PC-3 (cell line): ENCODE results near the gene SH3GL2. TPM values are rescaled to one million over a fixed set of nuclear protein-coding genes. Genes with fewer than 3 reads are reported as not detected.
A peak's percentile ranks its signal among the peaks of the same experiment; 100 is the strongest.

Source experiments
- ATAC-seq: fragments of 200-7000 bp; cut with Tn5 transposase; 2 replicates; pipeline ENCODE4 v1.9.1; 2020; ENCODE audit warnings: mild to moderate bottlenecking, moderate library complexity
- Bru-seq: library from RNA; stranded (reverse); fragments of 400-500 nt; gene quantifications from one replicate; lab custom pipeline; 2021; lab: Mats Ljungman, UMichigan
- BruChase-seq, 2 experiments: library from RNA; stranded (reverse); fragments of 400-500 nt; gene quantifications; one replicate each; lab custom pipeline; 2021; lab: Mats Ljungman, UMichigan
- BruUV-seq: library from RNA; stranded (reverse); fragments of 400-500 nt; replicated peaks from 2 replicates; lab custom pipeline; 2021; lab: Mats Ljungman, UMichigan
- CTCF ChIA-PET: fragments of 300-600 bp; sonication (Branson Sonifier 250); formaldehyde crosslinking; loops from one replicate; lab custom pipeline; 2022; ENCODE audit warnings: antibody characterized with exemption; lab: Charles Lee
- POLR2A ChIA-PET: fragments of 300-600 bp; sonication (Branson Sonifier 250); formaldehyde crosslinking; loops from one replicate; lab custom pipeline; 2022; ENCODE audit warnings: antibody characterized with exemption; ENCODE audit not compliant: unreplicated experiment; lab: Charles Lee
- DNase-seq: peaks from one replicate; pipeline ENCODE4 v3.0.0-alpha.2; 2015
- H2AFZ ChIP-seq: fragments of 300-600 bp; sonication (generic); 2 replicates; pipeline ENCODE4 v1.6.0; 2016; ENCODE audit warnings: antibody characterized with exemption, low read length
- H3F3A ChIP-seq: fragments of 300-600 bp; sonication (generic); one replicate; pipeline ENCODE4 v1.6.0; 2017; ENCODE audit warnings: antibody characterized with exemption, low read length, control low read depth, mild to moderate bottlenecking; ENCODE audit not compliant: unreplicated experiment
- H3K27ac ChIP-seq: fragments of 300-600 bp; sonication (generic); 2 replicates; pipeline ENCODE4 v1.5.1; 2016; ENCODE audit warnings: mild to moderate bottlenecking, low read length
- H3K27me3 ChIP-seq: fragments of 300-600 bp; sonication (generic); 2 replicates; pipeline ENCODE4 v1.6.1; 2016; ENCODE audit warnings: low read length, mixed read lengths
- H3K36me3 ChIP-seq: fragments of 300-600 bp; sonication (generic); 2 replicates; pipeline ENCODE4 v1.6.1; 2016; ENCODE audit warnings: low read depth, mixed run types, low read length, mixed read lengths
- H3K4me1 ChIP-seq: fragments of 300-600 bp; sonication (generic); 2 replicates; pipeline ENCODE4 v1.5.1; 2016; ENCODE audit warnings: low read length; ENCODE audit not compliant: insufficient read depth
- H3K4me2 ChIP-seq: fragments of 300-600 bp; sonication (generic); 2 replicates; pipeline ENCODE4 v1.6.0; 2016; ENCODE audit warnings: low read length
- H3K4me3 ChIP-seq: fragments of 300-600 bp; sonication (generic); 2 replicates; pipeline ENCODE4 v1.5.1; 2016; ENCODE audit warnings: mild to moderate bottlenecking, low read length, mixed read lengths
- H3K79me2 ChIP-seq: fragments of 300-600 bp; sonication (generic); 2 replicates; pipeline ENCODE4 v1.6.1; 2017; ENCODE audit warnings: low read length, mixed read lengths
- H3K9ac ChIP-seq: fragments of 300-600 bp; sonication (generic); 2 replicates; pipeline ENCODE4 v1.6.0; 2016; ENCODE audit warnings: mild to moderate bottlenecking, low read length
- H3K9me2 ChIP-seq: fragments of 300-600 bp; sonication (generic); replicated peaks from 2 replicates; pipeline ENCODE4 v1.6.1; 2016; ENCODE audit warnings: mixed run types, low read length, mixed read lengths
- H3K9me3 ChIP-seq: fragments of 300-600 bp; sonication (generic); 2 replicates; pipeline ENCODE4 v1.6.1; 2016; ENCODE audit warnings: low read length, mixed read lengths
- H4K20me1 ChIP-seq: fragments of 300-600 bp; sonication (generic); 2 replicates; pipeline ENCODE4 v1.6.1; 2016; ENCODE audit warnings: low read length, mixed read lengths
- CTCF ChIP-seq: fragments of 300-600 bp; sonication (generic); conservative IDR thresholded peaks from 2 replicates; pipeline ENCODE4 v1.5.1; 2017; ENCODE audit warnings: antibody characterized with exemption, low read depth, mild to moderate bottlenecking, low read length
- EZH2 ChIP-seq: fragments of 300-600 bp; sonication (generic); IDR thresholded peaks from one replicate; pipeline ENCODE4 v1.6.1; 2017; ENCODE audit warnings: antibody characterized with exemption, mild to moderate bottlenecking, low read length; ENCODE audit not compliant: unreplicated experiment
- EZH2phosphoT487 ChIP-seq: fragments of 300-600 bp; sonication (generic); IDR thresholded peaks from 2 replicates; pipeline ENCODE4 v1.6.1; 2018; ENCODE audit warnings: mild to moderate bottlenecking, antibody characterized with exemption, low read length, borderline replicate concordance
- intact Hi-C: fragments of 100-400 bp; cut with micrococcal nuclease; formaldehyde crosslinking; loops from 2 replicates; pipeline ENCODE4 v1.9.0; 2023
- long read RNA-seq: library from polyadenylated mRNA; unstranded; transcript quantifications from one replicate; pipeline ENCODE4 v2.0.0, GENCODE V29; 2021; ENCODE audit not compliant: unreplicated experiment
- total RNA-seq: library from RNA; depleted of rRNA; stranded (reverse); fragments of >200 nt; gene quantifications from 2 replicates; pipeline ENCODE4 v1.2.3, GENCODE V29; 2014; rRNA removed

Gene SH3GL2
- total RNA-seq (1.4 and 2.9 TPM in 2 replicates), Bru-seq, nascent RNA (percentile 37 among the genes with signal in this experiment), BruChase-seq, experiment 1, labeled RNA remaining after a 6-hour chase (percentile 32 among the genes with signal in this experiment), BruChase-seq, experiment 2, labeled RNA remaining after a 2-hour chase (percentile 36 among the genes with signal in this experiment)
- long read RNA-seq, transcript SH3GL2-201 (9 exons, 2,565 nt) = major isoform, 5 of 6 reads
- long read RNA-seq, partial matches to known transcripts = 1 of 6 reads
- long read RNA-seq, other reads (novel, unspliced or antisense) = 0 of 6 reads

DNA sequence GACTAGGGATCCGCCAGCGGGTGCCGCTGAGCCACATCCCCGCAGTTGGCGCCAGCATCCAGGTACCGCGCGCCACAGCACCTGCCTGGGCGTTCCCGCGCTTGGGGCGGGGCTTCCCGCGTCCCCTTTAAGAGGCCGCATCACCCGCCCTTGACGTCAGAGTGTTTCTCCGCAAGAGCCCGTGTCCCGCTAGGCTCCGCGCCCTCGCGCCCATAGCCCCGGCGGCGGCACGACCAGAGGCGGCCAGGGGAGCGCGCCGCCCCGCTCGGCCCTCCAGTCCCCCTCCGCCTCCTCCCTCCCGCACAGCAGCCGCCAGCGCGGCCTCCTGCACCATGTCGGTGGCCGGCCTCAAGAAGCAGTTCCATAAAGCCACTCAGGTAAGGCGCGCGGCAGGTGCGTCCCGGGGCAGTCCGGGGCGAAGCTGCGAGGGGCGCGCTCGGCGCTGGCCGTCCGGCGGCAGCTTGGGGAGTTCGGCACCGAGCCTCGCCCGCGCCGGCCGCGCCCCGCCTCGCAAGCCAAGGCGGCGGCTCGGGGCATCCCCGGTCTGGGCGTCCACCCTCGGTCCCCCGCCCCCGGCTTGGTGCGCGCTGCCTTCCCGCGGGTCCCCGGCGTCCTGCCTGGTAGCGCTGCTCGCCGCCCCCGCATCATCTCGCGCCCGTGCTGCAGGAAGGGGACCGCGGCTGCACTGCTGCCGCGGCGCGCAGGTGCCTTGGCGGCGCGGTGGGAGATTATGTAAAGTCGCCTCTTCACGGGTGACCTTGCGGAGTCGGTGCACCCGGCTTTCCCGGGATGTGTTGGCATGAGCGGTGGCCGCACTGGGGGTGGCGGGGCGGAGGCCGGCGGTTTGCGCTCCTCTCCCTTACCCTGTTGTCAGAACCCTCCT lies at the start of gene SH3GL2:
Gene SH3GL2 (plus strand): TSS at position 156 of the 883 bp plus-strand sequence.
- Histone ChIP-seq H4K20me1 (no peaks in the 10 kb centered on the region), H3F3A (no peaks in the 10 kb centered on the region), H3K36me3 (no peaks in the 10 kb centered on the region), H3K9ac (0 out of 2 replicates have a peak within 1 kb of the TSS, but pooled peaks have one; percentile 2), H3K9me3 (no peaks in the 10 kb centered on the region), H3K4me3 (peak within 1 kb of the TSS; percentile 71), H2AFZ (peak within 1 kb of the TSS; percentile 69), H3K9me2 (no peaks in the 10 kb centered on the region), H3K27me3 (peaks cover 29% of the 10 kb centered on the region), H3K27ac (no peak within 1 kb of the TSS), H3K79me2 (no peaks in the 10 kb centered on the region), H3K4me1 (no peaks in the 10 kb centered on the region), H3K4me2 (peak within 1 kb of the TSS; percentile 80)
- intact Hi-C loops = no loop called here
- peak; percentile 76 for ATAC-seq
- BruUV-seq = no TSS peak
- peak; percentile 61 for DNase-seq
- CTCF ChIA-PET = no interaction called here
- no peak for TF ChIP-seq EZH2phosphoT487
- TF ChIP-seq EZH2 = no peak
- TF ChIP-seq CTCF = no peak
- POLR2A ChIA-PET = no interaction called here

DNA sequence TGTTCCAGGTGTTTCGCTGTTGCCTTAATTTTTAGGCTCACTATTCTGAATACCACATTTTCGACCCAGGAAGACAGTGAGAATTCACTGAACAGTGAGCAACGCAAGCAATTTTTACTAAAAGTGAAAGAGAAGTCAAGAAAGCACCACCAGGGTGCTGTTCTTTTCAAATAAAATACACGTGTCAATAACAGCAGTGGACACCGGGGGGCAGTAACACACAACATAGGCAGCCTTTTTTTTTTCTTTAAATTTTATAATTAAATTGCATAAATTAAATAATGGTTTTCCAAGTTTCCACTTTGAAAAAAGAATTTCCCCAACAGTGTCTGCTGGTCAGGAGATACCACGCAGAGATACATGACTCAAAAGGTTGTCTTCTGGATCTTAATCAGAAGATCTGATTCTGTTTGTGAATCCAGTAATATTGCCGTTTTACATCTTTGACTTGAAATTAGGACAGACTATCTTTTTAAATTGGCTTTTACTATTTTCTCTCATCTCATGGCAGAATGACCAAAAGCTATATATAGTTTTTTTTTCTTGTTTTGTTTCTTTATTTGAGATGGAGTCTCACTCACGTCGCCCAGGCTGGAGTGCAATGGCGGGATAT lies 47.1 kb upstream of the SH3GL2 start:
- peak; percentile 61 for TF ChIP-seq CTCF
- no peak for TF ChIP-seq EZH2
- TF ChIP-seq EZH2phosphoT487 = no peak
- H3F3A ChIP-seq = no peaks in the 10 kb centered on the region
- no peak overlapping the region for H3K4me3 ChIP-seq
- H3K4me2 ChIP-seq = peak overlapping the region; percentile 72
- ChIA-PET CTCF (interaction anchor here (0.6 to 1.0 kb wide), 2 partner anchors 11 to 271 kb away, joined by 3 to 5 read pairs; no protein-coding TSS in a partner anchor), POLR2A (no interaction called here)
- H3K9me3 ChIP-seq = no peaks in the 10 kb centered on the region
- no peak overlapping the region for H3K27ac ChIP-seq
- H3K9me2 ChIP-seq = no peaks in the 10 kb centered on the region
- no peak overlapping the region for H3K9ac ChIP-seq
- intact Hi-C loops = loop anchor here (2.0 to 10.0 kb wide), 2 partner anchors 263 to 673 kb away; no protein-coding TSS in a partner anchor
- DNase-seq = peak; percentile 60
- no peaks in the 10 kb centered on the region for H4K20me1 ChIP-seq
- H3K4me1 ChIP-seq = no peaks in the 10 kb centered on the region
- H2AFZ ChIP-seq = peak overlapping the region; percentile 63
- H3K36me3 ChIP-seq = no peaks in the 10 kb centered on the region
- ATAC-seq = 0 out of 2 replicates have a peak, but pooled peaks have one; percentile 35
- no peaks in the 10 kb centered on the region for H3K79me2 ChIP-seq
- no peaks in the 10 kb centered on the region for H3K27me3 ChIP-seq
- BruUV-seq = no TSS peak
